Kidney (tissue), 14 donors: ENCODE results near the gene CPED1. TPM values are rescaled to one million over a fixed set of nuclear protein-coding genes. Genes with fewer than 3 reads are reported as not detected.

ENCODE experiments used
- DNase-seq, 5 donors: peaks; one replicate each; pipeline ENCODE4 v3.0.0-alpha.2; 2013 to 2020
- FAIRE-seq: peaks from 2 replicates; lab custom pipeline; 2012; peaks lifted over from hg19 to GRCh38; lab: Jason Lieb, UNC
- H3K27ac ChIP-seq, 2 donors: one replicate each; pipeline ENCODE4 v1.7.0; 2013; ENCODE audit warnings: low read depth in 2 of 2, low read length in 2 of 2, inconsistent platforms in 1 of 2
- H3K27me3 ChIP-seq: one replicate; pipeline ENCODE4 v1.7.1; 2013; ENCODE audit warnings: low read length, inconsistent platforms; ENCODE audit not compliant: control insufficient read depth, insufficient read depth
- H3K36me3 ChIP-seq, 3 donors: one replicate each; pipeline versions ENCODE4 v1.7.0 to v1.7.1; 2013; ENCODE audit warnings: low read length in 3 of 3, control low read depth in 1 of 3, inconsistent platforms in 1 of 3; ENCODE audit not compliant: insufficient read depth in 3 of 3, control insufficient read depth in 2 of 3
- H3K4me1 ChIP-seq, 3 donors: one replicate each; pipeline versions ENCODE4 v1.7.0 to v1.7.1; 2013; ENCODE audit warnings: low read length in 3 of 3, inconsistent platforms in 1 of 3, low read depth in 1 of 3; ENCODE audit not compliant: control insufficient read depth in 2 of 3, insufficient read depth in 2 of 3
- H3K4me3 ChIP-seq, 3 donors: one replicate each; pipeline versions ENCODE4 v1.7.0 to v1.8.1; 2013; ENCODE audit warnings: low read length in 3 of 3, control low read depth in 1 of 3, inconsistent platforms in 1 of 3
- H3K9ac ChIP-seq, 3 donors: one replicate each; pipeline versions ENCODE4 v1.7.0 to v1.7.1; 2013; ENCODE audit warnings: low read length in 3 of 3, control low read depth in 1 of 3, inconsistent platforms in 1 of 3
- H3K9me3 ChIP-seq, 3 donors: one replicate each; pipeline versions ENCODE4 v1.7.0 to v1.7.1; 2013; ENCODE audit warnings: low read length in 3 of 3, control low read depth in 1 of 3, inconsistent platforms in 1 of 3; ENCODE audit not compliant: control insufficient read depth in 2 of 3, insufficient read depth in 1 of 3
- intact Hi-C: fragments of 100-400 bp; cut with DNase I; formaldehyde crosslinking; loops from one replicate; pipeline ENCODE4 v1.11.1; 2022
- polyA plus RNA-seq: library from polyadenylated mRNA; stranded (reverse); fragments of 350-450 nt; fragmentation: Illumina TruSeq; extraction: RNeasy Lipid Tissue Mini Kit (QIAGEN cat#74804); gene quantifications from one replicate; pipeline ENCODE4 v1.2.3, GENCODE V29; 2014; ENCODE audit warnings: low read depth, low replicate concordance; ENCODE audit not compliant: insufficient read depth
- total RNA-seq: library from RNA; stranded (reverse); fragmentation: NEBNext Ultra II Directional; extraction: Animal tissue kit (Norgen Biotek cat#: 25700); gene quantifications from one replicate; pipeline ENCODE4 v1.2.1, GENCODE V29; 2021
- TF ChIP-seq, protein P1 (sequence below): IDR thresholded peaks from 3 replicates; pipeline ENCODE4 v1.5.1; 2012; ENCODE audit warnings: mild to moderate bottlenecking, moderate library complexity, borderline replicate concordance; ENCODE audit not compliant: insufficient read depth; ENCODE audit errors: extremely low read depth
- donor health status: control.
- donor health status: control.
- donor health status: control.
- donor health status: control.
- donor health status: control.
- donor health status: DM: yes; HTN: yes; CAD: no.
- donor health status: Normal renal cell carcinoma (clear cell type).

CPED1 gene
- total and polyA plus RNA-seq, 2 donors from 2014 or later = 2.9 to 16.9 TPM

DNA sequence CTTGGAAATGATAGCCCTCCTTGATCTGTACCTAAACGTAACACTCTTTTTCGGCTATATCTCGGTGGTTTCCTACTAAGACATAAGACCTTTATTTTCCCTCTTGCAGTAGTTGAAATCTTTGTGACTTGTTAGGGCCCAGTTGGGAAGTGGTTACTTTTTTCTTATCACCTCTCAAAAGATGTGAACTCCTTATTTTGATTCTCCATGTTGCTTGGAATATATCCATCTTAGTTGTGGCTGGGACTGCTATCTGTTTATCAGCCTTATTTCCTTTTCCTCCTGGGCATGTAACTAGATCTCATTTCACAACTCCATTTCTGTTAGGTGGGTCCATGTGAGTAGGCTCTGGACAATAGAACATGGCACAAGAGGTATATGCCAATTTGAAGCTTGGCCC is 4.1 kb upstream of the CPED1 start:
- no peaks in the 10 kb centered on the region for H3K36me3 ChIP-seq
- no peak overlapping the region for H3K4me3 ChIP-seq
- H3K27ac ChIP-seq = no peak overlapping the region
- no peaks in the 10 kb centered on the region for H3K9me3 ChIP-seq
- no peak for DNase-seq
- no peak overlapping the region for H3K9ac ChIP-seq
- H3K4me1 ChIP-seq = peaks cover 0 to 5% (median 3%) of the 10 kb centered on the region in 3 donors
- no peak for FAIRE-seq
- TF ChIP-seq, protein P1, sequence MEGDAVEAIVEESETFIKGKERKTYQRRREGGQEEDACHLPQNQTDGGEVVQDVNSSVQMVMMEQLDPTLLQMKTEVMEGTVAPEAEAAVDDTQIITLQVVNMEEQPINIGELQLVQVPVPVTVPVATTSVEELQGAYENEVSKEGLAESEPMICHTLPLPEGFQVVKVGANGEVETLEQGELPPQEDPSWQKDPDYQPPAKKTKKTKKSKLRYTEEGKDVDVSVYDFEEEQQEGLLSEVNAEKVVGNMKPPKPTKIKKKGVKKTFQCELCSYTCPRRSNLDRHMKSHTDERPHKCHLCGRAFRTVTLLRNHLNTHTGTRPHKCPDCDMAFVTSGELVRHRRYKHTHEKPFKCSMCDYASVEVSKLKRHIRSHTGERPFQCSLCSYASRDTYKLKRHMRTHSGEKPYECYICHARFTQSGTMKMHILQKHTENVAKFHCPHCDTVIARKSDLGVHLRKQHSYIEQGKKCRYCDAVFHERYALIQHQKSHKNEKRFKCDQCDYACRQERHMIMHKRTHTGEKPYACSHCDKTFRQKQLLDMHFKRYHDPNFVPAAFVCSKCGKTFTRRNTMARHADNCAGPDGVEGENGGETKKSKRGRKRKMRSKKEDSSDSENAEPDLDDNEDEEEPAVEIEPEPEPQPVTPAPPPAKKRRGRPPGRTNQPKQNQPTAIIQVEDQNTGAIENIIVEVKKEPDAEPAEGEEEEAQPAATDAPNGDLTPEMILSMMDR = no peak
- H3K27me3 ChIP-seq = no peaks in the 10 kb centered on the region
- intact Hi-C loops = loop anchor here (10.0 kb wide), 1 partner anchor 120 kb away; no protein-coding TSS in a partner anchor

DNA sequence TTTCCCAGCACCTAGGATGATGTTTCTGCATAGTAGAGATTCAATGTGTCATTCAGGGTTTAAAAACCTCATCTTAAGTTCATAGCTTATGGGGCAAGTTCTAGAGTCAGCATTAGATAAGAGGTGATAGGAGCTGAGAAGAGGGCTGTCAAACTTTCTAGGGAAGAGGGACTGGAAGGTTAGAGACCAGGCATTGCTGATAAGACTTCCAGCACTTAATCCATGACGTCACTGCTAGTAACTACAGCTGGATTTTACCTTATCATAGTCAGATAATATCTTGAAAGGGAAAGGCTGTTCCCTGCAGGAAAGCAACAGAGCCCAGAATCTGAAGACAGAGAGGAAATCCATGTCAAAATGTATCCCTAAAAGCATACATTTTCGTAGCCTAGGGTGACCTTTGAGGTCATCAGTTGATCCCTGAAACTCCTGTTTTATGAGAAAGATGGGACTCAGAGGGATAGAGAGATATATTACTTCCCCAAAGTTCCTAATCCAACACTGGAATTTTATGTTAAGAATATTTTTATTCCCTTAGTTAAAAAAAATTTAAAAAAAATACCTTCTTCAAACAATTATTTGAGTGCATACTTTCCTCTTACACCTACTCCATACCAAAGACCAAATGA is 3.3 kb upstream of the CPED1 start:
- intact Hi-C loops = loop anchor here (10.0 kb wide), 1 partner anchor 120 kb away; no protein-coding TSS in a partner anchor
- Histone ChIP-seq H3K27me3 (no peaks in the 10 kb centered on the region), H3K4me1 (peaks cover 0 to 5% (median 3%) of the 10 kb centered on the region in 3 donors), H3K4me3 (no peak overlapping the region), H3K9ac (no peak overlapping the region), H3K27ac (no peak overlapping the region), H3K36me3 (no peaks in the 10 kb centered on the region), H3K9me3 (no peaks in the 10 kb centered on the region)
- TF ChIP-seq, protein P1 = no peak
- DNase-seq = no peak
- FAIRE-seq = no peak

DNA sequence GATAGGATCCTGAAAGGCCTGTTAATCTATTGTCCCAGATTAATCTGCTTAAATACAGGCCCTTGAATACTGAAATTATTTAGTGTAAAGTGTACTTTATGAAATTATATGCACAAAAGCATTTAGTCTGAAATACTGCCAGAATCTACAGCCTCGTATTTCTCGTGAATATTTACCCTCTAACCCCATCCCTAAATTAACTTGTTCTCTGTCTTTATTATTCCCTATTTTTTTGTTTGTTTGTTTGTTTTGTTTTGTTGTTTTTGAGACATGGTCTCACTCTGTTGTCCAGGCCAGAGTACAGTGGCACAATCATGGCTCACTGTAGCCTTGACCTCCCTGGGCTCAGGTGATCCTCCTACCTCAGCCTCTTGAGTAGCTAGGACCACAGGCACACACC is 2.7 kb upstream of the CPED1 start:
- TF ChIP-seq, protein P1 = no peak
- no peak overlapping the region for H3K9ac ChIP-seq
- DNase-seq (no peak), FAIRE-seq (no peak)
- no peaks in the 10 kb centered on the region for H3K9me3 ChIP-seq
- H3K4me3 ChIP-seq = no peak overlapping the region
- intact Hi-C loops = loop anchor here (10.0 kb wide), 1 partner anchor 119 kb away; no protein-coding TSS in a partner anchor
- no peak overlapping the region for H3K27ac ChIP-seq
- no peaks in the 10 kb centered on the region for H3K27me3 ChIP-seq
- no peaks in the 10 kb centered on the region for H3K36me3 ChIP-seq
- H3K4me1 ChIP-seq = peaks cover 0 to 5% (median 3%) of the 10 kb centered on the region in 3 donors
